Activated CD8-positive, alpha-beta T cell treated with anti-CD3 and anti-CD28 coated beads, Interleukin-2, amount 10 ng/mL, durations not matched to agents 7 days and 5 days (primary cell): Measurements from ENCODE around the gene RAB42. TPM values are rescaled to one million over a fixed set of nuclear protein-coding genes. Genes with fewer than 3 reads are reported as not detected.

ENCODE experiments used
- ATAC-seq: fragments of 150-1000 bp; cut with Tn5 transposase; one replicate; pipeline ENCODE4 v1.10.0; 2021; ENCODE audit warnings: moderate library complexity
- CTCF ChIA-PET: fragments of 350-600 bp; sonication (Branson Sonifier 250); formaldehyde crosslinking; loops from one replicate; lab custom pipeline; 2021; ENCODE audit warnings: antibody characterized with exemption; lab: Charles Lee
- POLR2A ChIA-PET: fragments of 350-600 bp; sonication (Branson Sonifier 250); formaldehyde crosslinking; loops from one replicate; lab custom pipeline; 2021; ENCODE audit warnings: antibody characterized with exemption; lab: Charles Lee
- DNase-seq: peaks from one replicate; pipeline ENCODE4 v3.0.0-alpha.2; 2020
- H3K27ac Mint-ChIP-seq: one replicate; pipeline ENCODE4 v1.8.0; 2021; ENCODE audit warnings: mild to moderate bottlenecking, mixed read lengths
- H3K27me3 Mint-ChIP-seq: one replicate; pipeline ENCODE4 v1.8.0; 2021; ENCODE audit warnings: low read depth, mixed read lengths
- H3K36me3 Mint-ChIP-seq: one replicate; pipeline ENCODE4 v1.8.0; 2021; ENCODE audit warnings: low read depth, mixed read lengths
- H3K4me1 Mint-ChIP-seq: one replicate; pipeline ENCODE4 v1.8.0; 2021; ENCODE audit warnings: low read depth, mixed read lengths
- H3K4me3 Mint-ChIP-seq: one replicate; pipeline ENCODE4 v1.8.0; 2021; ENCODE audit warnings: mild to moderate bottlenecking, mixed read lengths
- H3K9me3 Mint-ChIP-seq: one replicate; pipeline ENCODE4 v1.8.0; 2022; ENCODE audit warnings: mixed read lengths; ENCODE audit not compliant: insufficient read depth
- total RNA-seq, 2 experiments: library from RNA; stranded (reverse); gene quantifications; one replicate each; pipeline ENCODE4 v1.2.3, GENCODE V29; 2021

The RAB42 gene, protein sequence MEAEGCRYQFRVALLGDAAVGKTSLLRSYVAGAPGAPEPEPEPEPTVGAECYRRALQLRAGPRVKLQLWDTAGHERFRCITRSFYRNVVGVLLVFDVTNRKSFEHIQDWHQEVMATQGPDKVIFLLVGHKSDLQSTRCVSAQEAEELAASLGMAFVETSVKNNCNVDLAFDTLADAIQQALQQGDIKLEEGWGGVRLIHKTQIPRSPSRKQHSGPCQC
- total RNA-seq, result not detected

DNA sequence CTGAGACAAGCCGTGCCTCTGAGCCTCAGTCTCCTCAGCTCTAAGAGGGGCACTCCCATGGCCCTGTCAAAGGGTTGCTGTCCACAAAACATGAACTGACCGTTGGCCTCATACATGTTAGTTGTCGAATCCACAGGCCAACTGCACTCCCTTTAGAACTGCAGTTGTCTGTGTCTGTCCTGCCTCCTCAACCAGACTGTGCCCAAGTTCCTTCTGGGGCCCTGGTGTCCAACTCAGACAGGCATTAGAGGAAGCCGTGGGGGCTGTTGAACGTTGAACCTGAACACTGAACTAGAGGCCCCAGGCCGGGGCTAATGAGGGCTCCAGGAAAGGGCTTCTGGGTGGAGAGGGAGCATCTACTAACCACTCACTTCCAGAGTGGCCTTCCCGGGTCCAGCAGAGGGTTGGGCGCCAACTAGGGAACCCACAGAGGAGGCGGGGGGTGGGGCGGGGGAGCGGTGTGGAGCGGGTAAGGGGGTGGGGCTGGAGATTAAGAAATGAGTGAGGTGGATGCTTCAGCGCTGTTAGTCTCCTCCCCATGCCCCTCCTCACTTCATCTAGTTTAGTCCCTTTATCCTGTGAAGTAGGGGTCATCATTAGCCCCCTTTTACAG lies at the start of gene RAB42:
TSS of gene RAB42 (plus strand) at position 558 of the 613 bp plus-strand sequence. CDS start 247 bp downstream, outside the sequence.
- H3K27ac Mint-ChIP-seq, result no peak within 1 kb of the TSS

DNA sequence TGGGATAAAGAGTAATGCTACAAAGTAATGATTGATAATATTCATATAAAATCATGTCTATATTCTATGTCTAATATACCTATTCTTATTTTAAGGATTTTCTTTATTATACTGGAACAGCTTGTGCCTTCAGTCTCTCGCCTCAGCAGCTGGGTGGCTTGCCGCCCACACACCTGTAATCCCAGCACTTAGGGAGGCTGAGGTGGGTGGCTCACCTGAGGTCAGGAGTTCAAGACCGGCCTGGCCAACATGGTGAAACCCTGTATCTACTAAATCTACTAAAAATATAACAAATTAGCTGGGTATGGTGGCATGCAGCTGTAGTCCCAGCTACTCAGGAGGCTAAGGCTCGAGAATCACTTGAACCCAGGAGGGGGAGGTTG lies 46.8 kb upstream of the RAB42 start:
- Mint-ChIP-seq H3K4me1 (no peaks in the 10 kb centered on the region), H3K4me3 (no peak overlapping the region), H3K27me3 (no peaks in the 10 kb centered on the region), H3K36me3 (no peaks in the 10 kb centered on the region), H3K27ac (no peak overlapping the region), H3K9me3 (no peaks in the 10 kb centered on the region)
- no peak for ATAC-seq
- POLR2A ChIA-PET, result interaction anchor here (1.8 kb wide), 1 partner anchor 36 kb away, joined by 5 read pairs; no protein-coding TSS in a partner anchor
- no peak for DNase-seq
- CTCF ChIA-PET, result interaction anchor here (1.1 kb wide), 1 partner anchor 332 kb away, joined by 3 read pairs; no protein-coding TSS in a partner anchor

More for the DNA sequence above, at the start of gene RAB42:
- Mint-ChIP-seq H3K9me3 (no peaks in the 10 kb centered on the region), H3K4me3 (peak within 1 kb of the TSS; percentile 69), H3K27me3 (peaks cover 10% of the 10 kb centered on the region), H3K36me3 (peaks cover 5% of the 10 kb centered on the region), H3K4me1 (peaks cover 10% of the 10 kb centered on the region)
- CTCF ChIA-PET, result no interaction called here
- DNase-seq, result no peak
- ATAC-seq, result peak; percentile 50
- POLR2A ChIA-PET, result interaction anchor here (1.2 to 1.8 kb wide), 2 partner anchors 10 to 11 kb away, joined by 6 to 17 read pairs; no protein-coding TSS in a partner anchor

DNA sequence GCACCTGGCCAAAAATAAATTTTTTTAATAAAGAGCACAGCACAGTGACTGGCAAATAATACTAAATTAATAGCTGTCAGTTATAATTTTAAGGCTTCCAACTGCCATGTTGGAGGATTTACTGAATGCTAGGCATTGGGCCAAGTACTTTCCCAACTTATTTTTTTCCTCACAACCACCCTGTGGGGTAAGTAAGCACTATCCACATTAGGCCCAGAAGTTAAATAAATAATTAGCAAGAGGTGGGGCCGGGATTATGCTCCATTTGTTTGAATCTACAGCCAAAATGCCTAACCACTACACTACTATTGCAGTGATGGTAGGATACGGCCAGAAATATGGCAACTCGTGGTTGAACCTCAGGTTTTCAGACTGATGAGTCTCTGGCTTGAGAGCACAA lies 43.7 kb upstream of the RAB42 start:
- no peak overlapping the region for H3K4me3 Mint-ChIP-seq
- DNase-seq (no peak), ATAC-seq (no peak)
- no peaks in the 10 kb centered on the region for H3K36me3 Mint-ChIP-seq
- ChIA-PET POLR2A (interaction anchor here (0.6 to 0.9 kb wide), 2 partner anchors 33 kb away, joined by 4 to 5 read pairs; no protein-coding TSS in a partner anchor), CTCF (interaction anchor here (1.0 kb wide), 1 partner anchor 30 kb away, joined by 3 read pairs; no protein-coding TSS in a partner anchor)
- H3K27ac Mint-ChIP-seq, result no peak overlapping the region
- no peaks in the 10 kb centered on the region for H3K9me3 Mint-ChIP-seq
- H3K4me1 Mint-ChIP-seq, result peaks cover 4% of the 10 kb centered on the region
- no peaks in the 10 kb centered on the region for H3K27me3 Mint-ChIP-seq

DNA sequence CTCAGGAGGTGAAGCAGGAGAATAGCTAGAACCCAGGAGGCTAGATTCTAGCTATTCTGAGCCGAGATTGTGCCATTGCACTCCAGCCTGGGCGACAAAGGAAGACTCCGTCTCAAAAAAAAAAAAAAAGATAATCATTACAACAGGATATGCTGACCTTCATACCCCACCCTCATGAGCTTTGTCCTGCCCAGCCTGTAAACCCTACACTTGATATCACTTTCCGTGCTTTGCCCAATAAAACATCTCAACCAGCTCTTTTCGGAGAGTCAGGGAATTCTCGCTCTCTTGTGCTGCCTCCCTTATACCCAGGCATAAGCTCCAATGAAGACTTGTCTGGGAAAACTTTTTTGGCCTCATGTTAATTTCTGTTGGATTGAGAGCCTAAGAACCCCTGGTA lies 40.7 kb upstream of the RAB42 start:
- Mint-ChIP-seq H3K36me3 (peaks cover 15% of the 10 kb centered on the region), H3K9me3 (no peaks in the 10 kb centered on the region), H3K27ac (no peak overlapping the region), H3K4me3 (no peak overlapping the region), H3K27me3 (no peaks in the 10 kb centered on the region), H3K4me1 (peaks cover 14% of the 10 kb centered on the region)
- ChIA-PET POLR2A (interaction anchor here (1.0 to 5.3 kb wide), 3 partner anchors 29 to 223 kb away, joined by 4 to 82 read pairs (median 4); partner anchors contain the start of genes MED18 and RNU11), CTCF (no interaction called here)
- no peak for ATAC-seq
- DNase-seq, result no peak

DNA sequence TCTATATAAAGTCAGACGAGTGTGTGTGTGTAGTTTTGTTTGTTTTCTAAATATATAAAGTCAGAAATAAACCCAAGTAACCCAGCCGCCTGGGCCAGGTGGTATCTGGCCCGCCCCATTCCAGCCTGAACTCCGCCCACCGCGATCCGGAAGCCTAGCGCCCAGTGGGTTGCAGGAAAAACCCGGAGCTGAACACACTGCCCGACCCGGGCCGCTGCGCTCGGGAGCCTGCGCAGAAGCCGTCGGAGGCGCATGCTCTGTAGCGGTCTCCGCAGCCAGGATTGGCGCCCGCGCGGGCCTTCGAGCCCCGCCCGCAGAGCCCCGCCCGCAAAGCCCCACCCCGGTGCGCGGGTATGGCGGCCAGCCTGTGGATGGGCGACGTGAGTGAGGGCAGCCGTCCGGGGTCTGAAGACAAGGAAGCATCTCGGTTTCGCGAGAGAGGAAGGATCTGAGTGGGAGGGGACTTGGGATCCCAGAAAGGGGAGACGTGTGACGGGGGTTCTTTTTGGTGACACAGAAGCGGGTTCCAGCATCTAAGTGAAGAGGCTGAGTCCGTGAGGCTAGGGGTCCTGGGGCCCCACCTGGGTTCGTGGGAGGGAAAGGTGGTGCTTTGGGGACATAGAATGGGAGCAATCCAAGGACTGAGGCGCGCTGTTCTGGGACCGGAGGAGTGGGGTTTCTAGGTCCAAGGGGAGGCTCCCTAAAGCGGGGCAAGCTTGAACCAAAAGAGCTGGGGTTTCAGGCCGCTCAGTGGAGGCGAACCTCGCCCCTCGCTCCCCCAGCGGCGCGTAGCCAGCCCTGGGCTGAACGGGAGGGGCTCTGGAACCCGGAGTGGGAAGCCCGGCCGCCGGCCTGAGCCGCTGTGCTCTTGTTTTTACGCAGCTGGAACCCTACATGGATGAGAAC lies 39.1 kb upstream of the RAB42 start, which contains the start of gene TRNAU1AP:
TSS of gene TRNAU1AP (plus strand) at position 328 of the 906 bp plus-strand sequence. CDS start at position 354, 26 bp downstream.
- CTCF ChIA-PET, result interaction anchor here (0.7 to 2.7 kb wide), 15 partner anchors 16 to 309 kb away, joined by 3 to 14 read pairs (median 4); partner anchors contain the start of genes TAF12 and YTHDF2
- H3K27me3 Mint-ChIP-seq, result no peaks in the 10 kb centered on the region
- H3K36me3 Mint-ChIP-seq, result peaks cover 19% of the 10 kb centered on the region
- peak within 1 kb of the TSS; percentile 97 for H3K27ac Mint-ChIP-seq
- no peaks in the 10 kb centered on the region for H3K9me3 Mint-ChIP-seq
- peaks cover 14% of the 10 kb centered on the region for H3K4me1 Mint-ChIP-seq
- ATAC-seq (peak; percentile 95), DNase-seq (peak; percentile 98)
- H3K4me3 Mint-ChIP-seq, result peak within 1 kb of the TSS; percentile 98
- POLR2A ChIA-PET, result interaction anchor here (0.7 to 5.3 kb wide), 12 partner anchors 14 to 184 kb away, joined by 3 to 82 read pairs (median 4); partner anchors contain the start of genes GMEB1, RCC1, RNU11 and TAF12

DNA sequence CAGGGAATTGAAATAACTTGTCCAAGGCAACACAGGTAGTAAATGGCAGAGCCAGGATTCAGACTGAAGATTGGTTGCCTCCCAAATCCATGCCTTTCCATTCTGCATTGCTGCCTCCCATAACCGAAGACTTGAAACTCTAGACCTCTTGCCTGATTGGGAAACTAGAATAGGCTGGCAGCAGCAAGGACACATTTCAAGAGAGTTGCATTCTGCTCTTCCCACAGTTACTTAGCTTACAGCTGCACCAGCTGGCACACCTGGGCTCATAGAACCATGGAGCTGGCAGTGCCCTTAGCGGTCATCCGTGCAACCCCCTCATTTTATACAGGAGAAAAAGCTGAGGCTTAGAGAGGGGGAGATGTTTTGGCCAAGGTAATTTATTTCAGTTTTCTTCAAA lies 31.2 kb upstream of the RAB42 start:
- ChIA-PET POLR2A (interaction anchor here (3.3 kb wide), 1 partner anchor 21 kb away, joined by 13 read pairs; no protein-coding TSS in a partner anchor), CTCF (no interaction called here)
- H3K4me3 Mint-ChIP-seq, result no peak overlapping the region
- H3K9me3 Mint-ChIP-seq, result no peaks in the 10 kb centered on the region
- no peaks in the 10 kb centered on the region for H3K27me3 Mint-ChIP-seq
- no peak for DNase-seq
- no peaks in the 10 kb centered on the region for H3K4me1 Mint-ChIP-seq
- no peak overlapping the region for H3K27ac Mint-ChIP-seq
- no peak for ATAC-seq
- peaks cover 55% of the 10 kb centered on the region for H3K36me3 Mint-ChIP-seq

DNA sequence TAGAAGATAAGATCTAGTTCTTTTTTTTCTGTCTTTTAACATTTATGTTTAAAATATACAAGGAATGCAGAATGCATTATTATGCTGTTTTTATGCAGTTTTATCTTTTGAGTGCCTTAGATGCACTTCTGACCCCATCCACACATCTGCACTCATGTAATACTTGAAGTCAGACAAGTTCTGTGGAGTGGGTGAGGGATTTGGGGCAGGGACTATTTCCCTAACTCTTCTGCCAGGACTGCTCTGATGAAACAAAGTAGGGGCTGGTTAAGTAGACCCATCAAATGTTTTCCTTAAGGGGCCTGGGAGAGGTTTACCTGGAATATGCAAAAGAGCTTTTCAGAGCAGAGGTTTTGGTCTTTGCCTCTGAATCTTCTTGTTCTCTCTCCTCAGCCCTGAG lies 27.8 kb upstream of the RAB42 start:
- Mint-ChIP-seq H3K4me3 (no peak overlapping the region), H3K27me3 (no peaks in the 10 kb centered on the region), H3K4me1 (no peaks in the 10 kb centered on the region), H3K9me3 (no peaks in the 10 kb centered on the region), H3K27ac (no peak overlapping the region), H3K36me3 (peaks cover 58% of the 10 kb centered on the region)
- no peak for ATAC-seq
- no peak for DNase-seq
- POLR2A ChIA-PET, result interaction anchor here (1.0 kb wide), 2 partner anchors 15 to 17 kb away, joined by 3 to 7 read pairs; no protein-coding TSS in a partner anchor
- CTCF ChIA-PET, result interaction anchor here (1.0 kb wide), 1 partner anchor 17 kb away, joined by 4 read pairs; no protein-coding TSS in a partner anchor

DNA sequence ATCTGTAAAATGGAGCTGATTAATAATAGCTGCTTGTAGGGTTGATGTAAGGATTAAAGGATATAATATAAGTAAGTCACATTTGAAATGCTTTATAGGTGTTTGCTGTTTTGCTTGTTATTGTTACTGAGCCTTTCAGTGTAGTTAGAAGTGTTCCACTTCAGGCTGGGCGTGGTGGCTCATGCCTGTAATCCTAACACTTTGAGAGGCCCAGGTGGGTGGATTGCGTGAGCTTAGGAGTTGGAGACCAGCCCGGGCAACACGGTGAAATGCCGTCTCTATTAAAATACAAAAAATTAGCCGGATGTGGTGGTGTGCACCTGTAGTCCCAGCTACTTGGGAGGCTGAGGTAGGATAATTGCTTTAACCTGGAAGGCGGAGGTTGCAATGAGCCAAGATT lies 27.0 kb upstream of the RAB42 start:
- Mint-ChIP-seq H3K4me3 (no peak overlapping the region), H3K36me3 (peaks cover 54% of the 10 kb centered on the region)
- no peak for ATAC-seq

DNA sequence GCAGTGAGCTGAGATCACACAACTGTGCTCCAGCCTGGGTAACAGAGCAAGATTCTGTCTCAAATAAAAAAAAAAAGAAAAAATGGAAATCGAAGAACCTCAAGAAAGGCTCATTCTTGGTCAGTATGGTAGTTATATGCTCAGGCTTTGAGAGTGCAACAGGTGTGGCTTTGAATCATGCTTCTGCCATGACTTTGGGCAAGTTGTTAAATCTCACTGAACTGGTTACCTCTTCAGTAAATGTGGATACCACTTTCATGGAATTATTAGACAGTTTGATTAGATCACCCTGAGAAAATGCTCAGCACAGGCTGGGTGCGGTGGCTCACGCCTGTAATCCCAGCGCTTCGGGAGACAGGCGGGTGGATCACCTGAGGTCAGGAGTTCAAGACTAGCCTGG lies 26.3 kb upstream of the RAB42 start:
- CTCF ChIA-PET, result no interaction called here
- Mint-ChIP-seq H3K36me3 (peaks cover 52% of the 10 kb centered on the region), H3K27me3 (no peaks in the 10 kb centered on the region), H3K4me3 (no peak overlapping the region), H3K9me3 (no peaks in the 10 kb centered on the region), H3K27ac (no peak overlapping the region), H3K4me1 (no peaks in the 10 kb centered on the region)
- ATAC-seq (no peak), DNase-seq (no peak)
- POLR2A ChIA-PET, result interaction anchor here (1.0 kb wide), 1 partner anchor 15 kb away, joined by 3 read pairs; no protein-coding TSS in a partner anchor

More for the DNA sequence above, 27.0 kb upstream of the RAB42 start:
- Mint-ChIP-seq H3K27me3 (no peaks in the 10 kb centered on the region), H3K9me3 (no peaks in the 10 kb centered on the region), H3K4me1 (no peaks in the 10 kb centered on the region), H3K27ac (no peak overlapping the region)
- no peak for DNase-seq
- ChIA-PET CTCF (interaction anchor here (1.0 kb wide), 1 partner anchor 16 kb away, joined by 4 read pairs; no protein-coding TSS in a partner anchor), POLR2A (interaction anchor here (1.0 kb wide), 1 partner anchor 16 kb away, joined by 3 read pairs; no protein-coding TSS in a partner anchor)

DNA sequence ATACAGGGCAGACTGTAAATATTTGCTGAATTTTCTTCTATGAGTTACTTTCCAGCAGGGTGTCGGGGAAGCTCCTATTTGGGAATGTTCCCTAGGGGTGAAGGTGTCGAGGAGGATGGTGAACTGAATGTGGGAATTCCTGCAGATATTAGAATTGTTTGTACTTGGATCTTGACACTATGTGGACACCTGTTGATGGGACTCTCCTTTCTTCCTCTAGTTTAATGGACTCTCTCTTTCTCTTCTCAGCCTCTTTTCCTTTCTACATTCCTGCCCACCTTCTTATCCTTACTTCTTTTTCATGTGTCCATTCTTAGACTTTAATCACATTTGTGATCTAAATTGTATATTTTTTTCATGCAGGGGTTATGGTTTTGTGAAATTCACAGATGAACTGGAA lies 25.1 kb upstream of the RAB42 start:
- ChIA-PET CTCF (no interaction called here), POLR2A (interaction anchor here (1.0 to 1.3 kb wide), 2 partner anchors 14 to 15 kb away, joined by 3 to 5 read pairs; partner anchors contain the start of gene TRNAU1AP)
- H3K9me3 Mint-ChIP-seq, result no peaks in the 10 kb centered on the region
- DNase-seq (no peak), ATAC-seq (no peak)
- H3K4me1 Mint-ChIP-seq, result no peaks in the 10 kb centered on the region
- no peak overlapping the region for H3K27ac Mint-ChIP-seq
- H3K4me3 Mint-ChIP-seq, result no peak overlapping the region
- H3K27me3 Mint-ChIP-seq, result no peaks in the 10 kb centered on the region
- H3K36me3 Mint-ChIP-seq, result peaks cover 50% of the 10 kb centered on the region
